Activated CD8-positive, alpha-beta memory T cell treated with anti-CD3 and anti-CD28 coated beads, Interleukin-2, amount 50 U/mL, for 4 hours (primary cell): ENCODE data around the gene ARTN.
A peak's percentile ranks its signal among the peaks of the same experiment; 100 is the strongest.

Experiments used
- DNase-seq: peaks from one replicate; pipeline ENCODE4 v3.0.0-alpha.2; 2020

ARTN gene

DNA sequence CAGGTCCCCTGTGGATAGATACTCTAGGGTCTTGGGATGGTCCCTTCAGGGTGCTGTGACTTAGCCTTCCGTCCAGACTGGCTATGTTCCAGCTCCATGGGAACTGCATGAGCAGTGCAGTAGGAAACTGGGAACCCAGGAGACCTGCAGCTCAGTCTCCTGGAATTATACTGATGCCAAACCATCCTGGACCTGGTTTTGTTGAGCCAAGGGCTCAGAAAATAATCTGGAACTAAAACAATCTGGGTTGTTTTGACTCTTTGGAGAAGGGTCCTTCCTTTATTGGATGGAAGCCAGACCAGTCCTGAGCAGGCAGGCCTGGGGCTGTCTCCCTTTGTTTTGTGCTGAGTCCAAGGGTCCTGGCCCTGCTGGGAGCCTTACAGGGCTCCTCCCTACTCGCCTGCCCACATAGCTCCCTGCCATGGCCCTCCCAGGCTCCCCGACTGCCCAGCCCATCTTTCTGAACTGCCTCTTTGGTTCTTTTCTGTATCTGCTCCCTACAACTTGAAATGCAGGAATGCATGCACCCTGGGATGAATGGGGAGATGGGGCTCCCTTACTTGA is 14.4 kb downstream of the ARTN start:
- DNase-seq: no peak

DNA sequence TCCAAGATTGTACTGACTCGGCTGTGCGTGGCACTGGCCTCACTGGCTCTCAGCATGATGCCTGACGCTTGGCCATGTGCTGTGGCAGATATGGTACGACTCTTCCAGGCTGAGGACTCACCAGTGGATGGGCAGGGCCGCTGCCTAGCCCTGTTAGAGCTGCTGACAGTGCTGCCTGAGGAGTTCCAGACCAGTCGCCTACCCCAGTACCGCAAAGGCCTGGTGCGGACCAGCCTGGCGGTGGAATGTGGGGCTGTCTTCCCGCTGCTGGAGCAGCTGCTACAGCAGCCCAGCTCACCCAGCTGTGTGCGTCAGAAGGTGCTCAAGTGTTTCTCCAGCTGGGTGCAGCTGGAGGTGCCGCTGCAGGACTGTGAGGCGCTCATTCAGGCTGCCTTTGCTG is 16.1 kb downstream of the ARTN start:
- DNase-seq: no peak

DNA sequence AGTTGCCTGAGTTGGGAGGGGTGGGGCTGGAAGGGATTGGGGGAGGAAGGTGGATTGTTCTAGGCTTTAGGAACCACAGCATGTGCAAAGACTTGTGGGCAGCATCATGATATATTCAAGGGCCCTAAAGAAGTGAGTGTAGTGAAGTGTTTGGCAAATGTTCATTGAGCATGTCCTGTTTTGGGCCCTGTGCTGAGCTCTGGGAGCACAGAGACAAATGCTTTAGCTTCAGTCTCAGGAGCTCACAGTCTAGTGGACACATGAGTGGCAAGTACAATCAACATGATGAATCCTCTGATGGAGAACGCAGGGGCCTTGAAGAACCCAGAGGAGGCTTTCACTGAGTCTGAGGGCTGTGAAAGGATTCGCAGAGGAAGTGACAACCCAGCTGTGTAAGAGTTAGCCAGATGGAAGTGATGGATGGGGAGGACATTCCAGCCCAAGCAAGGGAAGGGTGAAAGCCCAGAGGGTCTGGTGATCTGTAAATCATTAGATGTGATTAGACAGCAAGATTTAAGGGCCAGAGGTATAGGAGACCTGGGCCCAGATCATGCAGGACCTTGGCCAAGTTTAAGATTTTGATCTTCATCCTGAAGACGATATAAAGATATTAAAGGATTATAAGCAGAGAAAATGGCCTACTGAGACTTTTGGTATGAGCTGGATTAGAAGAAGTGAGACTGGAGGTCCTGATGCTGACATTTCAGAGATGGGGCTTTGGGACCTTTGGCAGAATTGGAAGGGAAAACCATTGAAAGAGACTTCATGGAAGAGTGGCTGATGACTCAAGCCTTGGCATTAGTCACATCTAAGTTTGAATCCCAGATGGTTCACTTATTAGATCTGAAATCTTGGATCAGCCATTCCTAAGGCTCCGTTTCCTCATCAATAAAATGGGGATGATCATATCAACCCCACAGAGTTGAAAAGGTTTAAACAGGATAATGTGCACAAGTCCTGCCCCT is 17.7 kb downstream of the ARTN start:
- DNase-seq: no peak

DNA sequence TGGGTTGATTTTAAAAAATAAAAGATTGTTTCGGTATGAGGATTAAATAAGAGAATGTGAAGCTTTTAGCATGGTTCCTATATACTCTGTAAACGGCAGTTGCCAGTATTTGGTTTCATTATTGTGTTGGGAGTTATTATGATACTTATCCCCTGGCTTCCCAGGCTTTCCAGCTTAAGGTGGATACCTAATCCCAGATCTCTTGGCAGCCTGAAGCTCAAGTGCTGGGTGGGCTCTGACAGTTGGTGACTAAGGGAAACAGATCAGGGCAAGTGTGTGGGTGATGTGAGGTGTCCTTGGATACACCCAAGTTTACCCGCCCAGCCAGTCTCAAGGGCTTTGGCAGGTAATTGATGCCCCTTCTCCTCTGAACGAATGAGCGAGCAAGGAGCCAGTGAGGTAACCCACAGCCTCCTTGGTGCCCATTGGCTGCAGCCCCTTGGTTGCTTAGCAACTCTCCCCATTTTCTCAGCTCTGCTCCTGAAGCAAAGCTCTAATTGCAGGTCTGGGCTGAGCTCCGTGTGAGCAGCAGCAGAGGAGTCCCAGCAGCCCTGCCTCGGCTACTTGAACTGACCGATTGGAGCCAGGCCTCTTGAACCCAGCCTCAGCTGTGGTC is 19.2 kb downstream of the ARTN start:
- DNase-seq: no peak

DNA sequence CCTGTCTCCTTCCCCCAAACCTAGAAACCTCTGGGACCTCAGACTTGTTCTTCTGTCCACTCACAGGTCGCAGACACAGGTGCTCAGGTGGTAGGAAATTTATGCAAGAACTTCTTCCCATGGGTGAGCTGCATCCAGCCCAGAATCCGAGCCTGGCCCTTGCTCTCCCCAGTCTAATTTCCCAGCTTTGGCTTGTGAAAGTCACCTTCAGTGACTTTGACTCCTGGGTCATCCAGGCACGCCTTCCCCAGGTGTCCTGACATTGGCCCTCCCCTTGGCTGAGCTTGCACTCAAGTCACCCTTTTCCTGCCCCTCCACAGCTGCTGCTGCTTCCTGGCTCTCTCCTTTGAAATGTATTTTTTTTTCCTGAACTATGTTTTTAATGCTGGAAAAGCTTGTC is 19.8 kb downstream of the ARTN start:
- DNase-seq: no peak

DNA sequence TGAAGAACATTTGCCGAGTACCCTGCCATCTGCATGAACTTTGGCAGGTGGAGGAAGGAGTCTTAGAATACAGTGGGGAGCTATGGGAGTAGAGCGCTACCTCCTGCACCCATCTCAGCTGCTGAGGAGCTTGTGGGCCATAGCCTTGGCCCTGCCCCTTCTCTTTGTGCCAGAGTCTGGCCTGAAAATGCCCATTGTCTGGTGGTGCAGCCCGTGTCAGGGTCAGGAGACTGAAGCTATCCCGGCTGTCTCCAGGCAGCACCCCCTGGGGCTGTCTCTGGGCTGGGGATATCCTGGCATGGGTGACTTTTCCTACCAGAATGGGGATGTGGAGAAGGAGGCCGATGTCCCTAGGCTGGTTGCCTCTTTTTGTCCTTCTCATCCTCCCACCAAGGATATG is 20.4 kb downstream of the ARTN start:
- DNase-seq: no peak

DNA sequence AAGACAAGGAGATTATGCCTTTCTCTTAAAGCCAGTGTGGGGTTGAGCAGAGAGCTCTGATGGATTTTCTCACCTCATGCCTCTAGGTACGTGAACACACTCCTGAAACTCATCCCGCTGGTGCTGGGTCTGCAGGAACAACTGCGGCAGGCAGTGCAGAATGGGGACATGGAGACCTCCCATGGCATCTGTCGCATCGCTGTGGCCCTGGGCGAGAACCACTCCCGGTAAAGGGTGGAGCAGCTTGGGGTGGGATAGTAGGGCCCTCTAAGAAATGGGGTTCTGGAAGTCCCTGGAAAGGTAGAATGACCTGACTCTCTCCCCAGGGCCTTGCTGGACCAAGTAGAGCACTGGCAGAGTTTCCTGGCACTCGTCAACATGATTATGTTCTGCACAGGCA is 22.6 kb downstream of the ARTN start:
- no peak for DNase-seq

DNA sequence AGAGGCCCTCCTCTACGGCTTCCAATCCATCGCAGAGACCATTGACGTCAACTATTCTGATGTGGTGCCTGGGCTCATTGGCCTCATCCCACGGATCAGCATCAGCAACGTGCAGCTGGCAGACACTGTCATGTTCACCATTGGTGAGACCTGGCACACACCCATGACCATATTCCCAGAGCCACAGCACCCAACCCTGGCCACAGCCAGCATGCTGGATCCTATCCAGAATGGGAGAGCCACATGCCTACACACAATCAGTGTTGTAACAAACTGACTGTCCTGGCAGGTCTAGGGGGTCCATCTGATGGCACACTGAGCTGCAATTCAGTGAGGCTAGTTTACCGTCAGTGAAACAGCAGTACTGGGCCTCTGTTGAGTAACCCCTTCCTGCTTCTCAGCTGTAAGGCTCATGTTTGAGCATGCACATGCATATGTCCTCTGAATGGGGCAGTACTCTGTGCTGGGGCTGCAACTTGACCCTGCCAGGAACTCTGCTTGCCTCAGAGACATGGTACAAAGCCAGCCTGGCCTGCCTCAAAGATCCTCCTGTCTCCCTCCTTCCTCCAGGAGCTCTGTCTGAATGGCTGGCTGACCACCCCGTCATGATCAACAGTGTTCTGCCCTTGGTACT is 23.9 kb downstream of the ARTN start:
- no peak for DNase-seq

DNA sequence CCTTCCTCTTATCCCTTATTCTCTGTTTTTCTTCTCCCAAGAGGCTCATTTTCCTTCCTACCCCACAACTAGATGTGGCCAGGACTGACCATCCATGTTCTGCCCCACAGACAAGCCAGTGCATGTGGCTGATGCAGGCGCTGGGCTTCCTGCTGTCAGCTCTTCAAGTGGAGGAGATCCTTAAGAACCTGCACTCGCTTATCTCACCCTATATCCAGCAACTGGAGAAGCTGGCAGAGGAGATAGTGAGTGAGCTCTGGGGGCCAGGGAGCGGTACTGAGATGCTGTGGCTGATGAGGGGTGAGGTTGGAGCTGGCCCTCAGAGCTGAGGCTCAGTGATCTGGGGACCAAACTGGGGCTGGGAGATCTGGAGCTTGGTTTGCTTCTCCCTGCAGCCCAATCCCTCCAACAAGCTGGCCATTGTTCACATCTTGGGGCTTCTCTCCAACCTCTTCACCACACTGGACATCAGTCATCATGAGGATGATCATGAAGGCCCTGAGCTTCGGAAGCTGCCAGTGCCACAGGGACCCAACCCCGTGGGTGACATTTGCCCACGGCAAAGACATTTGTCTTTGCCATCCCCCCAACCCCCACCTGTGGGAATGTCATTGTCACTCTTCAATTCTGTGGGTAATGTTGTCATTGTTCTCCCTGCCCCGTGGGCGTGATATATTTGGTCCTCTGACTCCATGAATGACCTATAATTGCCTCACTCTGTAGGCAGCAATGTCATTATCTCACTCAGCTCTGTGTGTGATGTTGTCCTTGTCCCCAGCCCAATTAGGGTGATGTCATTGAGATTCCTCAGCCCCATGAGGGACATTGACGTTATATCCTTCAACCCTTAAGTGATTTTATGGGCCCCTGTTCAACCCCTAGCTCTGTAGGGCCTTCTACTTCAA is 25.0 kb downstream of the ARTN start:
- no peak for DNase-seq

DNA sequence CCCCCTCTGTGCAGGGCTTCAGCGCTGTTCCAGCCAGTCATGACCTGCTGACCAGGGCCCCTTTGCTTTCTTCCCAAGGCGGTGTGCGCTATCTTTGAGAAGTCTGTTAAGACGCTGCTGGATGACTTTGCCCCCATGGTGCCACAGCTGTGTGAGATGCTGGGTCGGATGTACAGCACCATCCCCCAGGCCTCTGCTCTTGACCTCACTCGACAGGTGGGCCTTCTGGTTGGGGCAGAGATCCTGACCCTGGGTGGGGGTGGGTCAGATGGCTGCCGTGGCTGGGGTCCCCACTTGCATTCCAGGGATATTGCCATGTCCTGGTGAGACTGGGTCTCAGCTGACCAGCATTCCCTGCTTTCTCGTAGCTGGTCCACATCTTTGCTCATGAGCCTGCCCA is 27.2 kb downstream of the ARTN start:
- no peak for DNase-seq

DNA sequence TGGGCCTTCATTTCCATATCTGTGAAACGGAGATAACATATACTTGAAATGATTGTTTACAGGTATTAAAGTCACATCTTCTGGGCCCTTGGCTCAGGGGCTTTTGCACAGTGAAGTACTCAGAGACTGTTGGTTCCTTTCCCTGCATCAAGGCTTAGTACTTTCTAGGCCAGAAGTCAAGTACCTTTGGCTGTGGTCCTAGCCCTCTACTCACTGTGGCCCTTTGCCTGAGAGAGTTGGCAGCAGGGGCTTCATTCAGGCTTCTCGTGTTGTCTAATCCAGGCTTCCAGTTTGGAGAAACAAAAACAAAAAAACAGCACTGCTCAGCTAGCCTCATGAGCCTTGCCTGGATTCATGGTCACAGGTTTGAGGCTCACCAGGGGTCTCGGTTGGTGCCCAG is 28.1 kb downstream of the ARTN start:
- DNase-seq: no peak

DNA sequence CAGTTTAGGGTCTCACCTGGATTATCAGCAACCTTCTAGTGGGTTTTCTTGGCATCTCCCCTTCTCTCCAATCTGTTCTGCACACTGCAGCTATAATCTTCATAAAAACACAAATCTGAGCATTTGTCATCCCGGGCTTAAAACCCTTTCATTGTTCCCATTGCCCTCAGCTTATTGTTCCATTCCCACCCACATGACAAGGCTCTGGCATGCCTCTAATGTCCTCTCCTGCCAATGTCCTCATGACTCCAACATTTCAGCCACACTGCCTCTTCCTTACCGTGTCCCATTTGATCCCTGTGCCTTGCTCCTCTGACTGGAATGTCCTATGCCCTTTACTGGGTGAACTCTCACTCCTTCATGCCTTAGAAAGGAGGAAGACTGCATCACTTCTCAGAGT is 28.7 kb downstream of the ARTN start:
- no peak for DNase-seq

DNA sequence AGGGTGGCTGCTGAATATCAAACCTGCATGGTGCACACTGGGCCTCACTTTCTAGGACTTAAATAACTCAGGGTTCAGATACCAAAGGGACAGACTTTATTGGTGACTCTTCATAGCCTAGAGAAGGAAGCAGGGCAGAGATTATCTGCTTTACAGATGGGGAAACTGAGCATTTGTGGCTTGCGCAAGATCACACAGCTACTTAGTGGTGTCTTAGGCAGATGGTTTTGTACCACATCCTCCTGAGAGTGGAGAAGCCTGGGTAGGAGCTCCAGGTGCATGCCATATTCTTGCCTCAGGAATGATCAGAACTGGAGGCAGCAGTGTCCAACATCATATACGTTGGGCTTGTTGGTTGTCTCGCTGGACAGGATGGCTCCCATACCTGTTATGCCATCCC is 29.4 kb downstream of the ARTN start:
- DNase-seq: no peak

DNA sequence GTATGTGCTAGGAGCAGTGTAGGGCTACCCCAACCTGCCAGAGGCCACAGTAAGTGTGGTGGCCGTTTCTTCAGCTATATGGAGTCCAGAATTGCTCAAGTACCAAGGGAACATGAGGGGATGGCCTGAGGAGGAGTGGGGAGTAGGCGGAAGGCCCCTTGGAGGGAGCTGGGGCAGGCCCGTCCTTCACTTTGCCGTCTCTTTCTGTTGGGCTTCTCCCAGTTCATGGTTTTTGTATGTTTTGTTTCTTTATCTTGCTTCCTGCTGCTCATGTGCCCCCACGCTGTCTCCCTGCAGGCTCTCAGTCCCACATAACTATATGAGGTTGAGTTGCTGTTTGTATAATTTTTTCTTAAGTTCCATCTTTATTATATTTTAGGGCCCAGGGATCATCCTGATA is 30.3 kb downstream of the ARTN start:
- no peak for DNase-seq

DNA sequence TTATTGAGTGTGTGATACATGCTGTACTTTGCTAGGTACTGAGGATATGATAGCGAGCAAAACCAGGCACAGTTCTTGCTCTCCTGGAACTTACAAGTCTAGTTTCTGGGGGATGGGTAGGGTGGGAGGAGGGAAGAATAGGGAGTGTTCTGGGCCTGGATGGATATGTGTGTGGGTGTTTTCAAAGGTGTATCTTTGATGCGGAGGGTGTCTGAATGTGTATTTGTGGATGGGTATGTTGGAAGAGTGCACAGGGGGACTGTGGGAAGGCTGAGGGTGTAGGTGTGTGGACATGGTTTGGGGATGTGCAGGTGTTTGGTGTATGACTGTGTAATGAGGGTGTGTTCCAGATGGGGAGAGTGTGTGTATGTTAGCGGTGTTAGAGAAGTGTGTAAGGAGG is 31.7 kb downstream of the ARTN start:
- no peak for DNase-seq

DNA sequence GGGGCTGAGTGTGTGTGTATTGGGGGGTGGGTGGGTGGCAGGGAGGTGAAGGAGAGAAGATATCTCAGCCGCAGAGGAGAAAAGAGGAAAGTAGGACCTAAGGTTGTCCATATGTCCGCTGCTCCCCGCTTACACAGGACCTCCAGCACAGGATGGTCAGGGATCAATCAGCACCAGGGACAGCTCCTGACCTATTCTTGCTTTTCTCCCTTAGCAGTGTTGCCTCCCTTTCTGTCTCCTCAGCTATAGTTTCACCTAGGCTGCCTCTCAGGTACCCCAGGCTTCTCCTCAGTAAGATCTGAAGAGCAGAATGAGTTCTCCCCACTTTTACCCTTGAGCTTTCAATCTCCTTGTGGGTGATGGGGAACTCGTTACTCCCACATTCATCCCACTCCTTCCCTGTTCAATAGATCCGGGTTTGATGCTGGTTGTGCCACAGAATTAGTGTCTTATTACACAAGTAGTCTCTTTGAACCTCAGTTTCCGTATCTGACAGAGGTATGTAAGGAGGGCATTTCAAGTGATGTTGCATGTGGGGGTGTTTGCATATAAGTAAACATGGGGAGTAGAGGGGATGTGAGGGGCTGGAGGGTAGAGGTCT is 34.8 kb downstream of the ARTN start:
- DNase-seq: no peak

DNA sequence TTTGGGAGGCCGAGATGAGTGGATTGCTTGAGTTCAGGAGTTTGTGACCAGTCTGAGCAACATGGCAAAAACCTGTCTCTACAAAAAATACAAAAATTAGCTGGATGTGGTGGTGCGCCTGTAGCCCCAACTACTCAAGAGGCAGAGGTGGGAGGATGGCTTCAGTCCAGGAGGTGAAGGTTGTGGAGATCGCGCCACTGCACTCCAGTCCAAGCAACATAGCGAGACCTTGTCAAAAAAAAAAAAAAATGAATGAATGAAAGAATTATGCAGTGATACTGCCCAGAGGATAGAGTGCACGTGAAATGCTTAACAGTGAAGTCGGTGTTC is 35.8 kb downstream of the ARTN start:
- DNase-seq: no peak

DNA sequence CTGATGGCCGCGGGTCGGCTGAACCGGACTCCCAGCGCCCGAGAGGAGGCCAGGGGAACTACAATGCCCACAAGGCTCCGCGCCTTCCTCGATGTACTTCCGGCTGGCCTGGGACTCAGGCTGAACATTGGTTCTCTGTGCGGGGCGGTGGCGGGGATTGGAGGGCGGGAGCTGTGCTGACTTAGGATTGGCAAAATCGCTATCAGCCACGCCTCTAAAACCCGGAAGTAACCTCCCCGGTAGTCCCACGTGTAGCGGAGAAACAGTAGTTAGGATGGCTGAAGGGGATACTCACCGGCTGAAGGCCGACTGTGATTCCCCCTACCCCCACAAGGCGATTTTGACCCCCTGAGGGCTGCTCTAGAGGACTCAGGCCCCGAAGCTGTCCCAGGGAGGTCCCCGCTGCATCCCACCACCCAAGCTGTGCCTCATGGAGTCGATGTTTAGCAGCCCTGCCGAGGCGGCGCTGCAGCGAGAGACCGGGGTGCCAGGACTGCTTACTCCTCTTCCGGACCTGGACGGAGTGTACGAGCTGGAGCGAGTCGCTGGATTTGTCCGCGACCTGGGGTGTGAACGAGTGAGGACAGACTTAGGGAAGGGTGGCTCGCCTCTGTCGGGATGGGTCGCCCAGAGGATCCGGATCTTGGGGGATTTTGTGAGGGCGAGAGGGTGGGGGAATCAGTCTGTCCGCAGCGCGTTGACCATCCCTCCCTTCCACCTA is 36.3 kb downstream of the ARTN start, which contains the start of gene DPH2:
DPH2 (plus strand) TSS at position 265 of the 721 bp plus-strand sequence; CDS start at position 431, 166 bp downstream.
- DNase-seq: peak; percentile 94

DNA sequence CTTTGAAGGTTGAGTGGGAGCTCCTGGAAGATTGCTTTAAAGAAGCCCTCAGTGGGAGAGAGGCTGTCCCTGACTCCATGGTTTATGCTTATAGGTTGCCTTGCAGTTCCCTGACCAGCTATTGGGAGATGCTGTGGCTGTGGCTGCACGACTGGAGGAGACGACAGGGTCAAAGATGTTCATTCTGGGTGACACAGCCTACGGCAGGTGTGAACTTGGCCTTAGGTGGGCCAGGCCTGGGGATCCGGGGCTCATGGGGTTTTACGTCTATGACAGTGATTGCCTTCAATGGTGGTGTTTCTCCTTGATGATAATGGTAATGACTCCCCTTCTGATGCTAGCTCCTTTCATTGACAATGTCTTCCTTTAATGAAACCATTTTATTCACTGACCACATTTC is 36.9 kb downstream of the ARTN start:
- DNase-seq: no peak

DNA sequence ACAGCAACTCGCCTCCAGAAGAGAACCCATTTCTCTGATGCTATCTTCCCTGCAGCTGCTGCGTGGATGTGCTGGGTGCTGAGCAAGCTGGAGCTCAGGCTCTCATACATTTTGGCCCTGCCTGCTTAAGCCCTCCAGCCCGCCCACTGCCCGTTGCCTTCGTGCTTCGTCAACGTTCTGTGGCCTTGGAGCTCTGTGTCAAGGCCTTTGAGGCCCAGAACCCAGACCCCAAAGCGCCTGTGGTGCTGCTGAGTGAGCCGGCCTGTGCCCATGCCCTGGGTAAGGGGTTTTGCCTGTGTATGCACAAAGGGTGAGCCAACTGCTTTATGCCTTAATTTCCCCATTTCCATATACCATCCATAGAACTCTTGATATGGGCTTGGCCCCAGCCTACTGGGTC is 37.3 kb downstream of the ARTN start:
- DNase-seq: no peak

DNA sequence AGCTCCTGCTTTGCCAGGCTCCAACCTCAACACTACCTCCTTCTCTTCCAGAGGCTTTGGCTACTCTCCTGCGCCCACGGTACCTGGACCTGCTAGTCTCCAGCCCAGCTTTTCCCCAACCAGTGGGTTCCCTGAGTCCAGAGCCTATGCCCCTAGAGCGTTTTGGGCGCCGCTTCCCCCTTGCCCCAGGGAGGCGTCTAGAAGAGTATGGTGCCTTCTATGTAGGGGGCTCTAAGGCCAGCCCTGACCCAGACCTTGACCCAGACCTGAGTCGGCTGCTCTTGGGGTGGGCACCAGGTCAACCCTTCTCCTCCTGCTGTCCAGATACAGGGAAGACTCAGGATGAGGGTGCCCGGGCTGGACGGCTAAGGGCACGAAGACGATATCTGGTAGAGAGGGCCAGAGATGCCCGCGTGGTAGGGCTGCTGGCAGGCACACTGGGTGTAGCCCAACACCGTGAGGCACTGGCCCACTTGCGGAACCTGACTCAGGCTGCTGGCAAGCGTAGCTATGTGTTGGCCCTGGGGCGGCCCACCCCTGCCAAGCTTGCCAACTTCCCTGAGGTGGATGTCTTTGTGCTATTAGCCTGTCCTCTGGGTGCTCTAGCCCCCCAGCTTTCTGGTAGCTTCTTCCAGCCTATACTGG is 37.9 kb downstream of the ARTN start:
- DNase-seq: no peak
